DND-41 (cell line): ENCODE data around the gene TINCR.

ENCODE experiments used
- ATAC-seq: fragments of 200-7000 bp; cut with Tn5 transposase; 3 replicates; pipeline ENCODE4 v1.9.1; 2021; ENCODE audit warnings: low read depth; ENCODE audit not compliant: insufficient read depth
- DNase-seq: peaks from one replicate; pipeline ENCODE4 v3.0.0-alpha.2; 2020
- H2AFZ ChIP-seq: 2 replicates; pipeline ENCODE4 v1.6.0; 2012; ENCODE audit warnings: low read depth, low read length
- H3K27ac ChIP-seq: 2 replicates; pipeline ENCODE4 v1.5.1; 2012; ENCODE audit warnings: low read length, inconsistent platforms
- H3K27me3 ChIP-seq: fragments of 200-600 bp; sonication (generic); 2 replicates; pipeline ENCODE4 v1.6.0; 2012; ENCODE audit warnings: low read length, mild to moderate bottlenecking, inconsistent platforms; ENCODE audit not compliant: insufficient read depth, poor library complexity
- H3K36me3 ChIP-seq: 2 replicates; pipeline ENCODE4 v1.5.1; 2012; ENCODE audit warnings: low read length, inconsistent platforms; ENCODE audit not compliant: insufficient read depth
- H3K4me1 ChIP-seq: 2 replicates; pipeline ENCODE4 v1.5.1; 2012; ENCODE audit warnings: mild to moderate bottlenecking, low read length; ENCODE audit not compliant: insufficient read depth
- H3K4me2 ChIP-seq: 2 replicates; pipeline ENCODE4 v1.6.0; 2012; ENCODE audit warnings: mild to moderate bottlenecking, moderate library complexity, low read length, inconsistent platforms; ENCODE audit not compliant: insufficient read depth
- H3K4me3 ChIP-seq, 2 experiments: fragments of 200-600 bp in 1 of 2; shearing (Covaris generic) in 1 of 2; 2 replicates each; pipeline ENCODE4 v1.5.1; 2012 to 2016; ENCODE audit warnings: inconsistent platforms in 2 of 2, low read length in 2 of 2, mild to moderate bottlenecking in 2 of 2, low read depth in 1 of 2, moderate library complexity in 1 of 2
- H3K79me2 ChIP-seq: 2 replicates; pipeline ENCODE4 v1.6.0; 2012; ENCODE audit warnings: low read length, inconsistent platforms; ENCODE audit not compliant: insufficient read depth
- H3K9ac ChIP-seq: 2 replicates; pipeline ENCODE4 v1.6.0; 2012; ENCODE audit warnings: low read depth, mild to moderate bottlenecking, inconsistent platforms, low read length, moderate library complexity
- H3K9me3 ChIP-seq: 2 replicates; pipeline ENCODE4 v1.5.1; 2012; ENCODE audit warnings: low read length, moderate library complexity, mild to moderate bottlenecking, inconsistent platforms; ENCODE audit not compliant: insufficient read depth, severe bottlenecking
- H4K20me1 ChIP-seq: 2 replicates; pipeline ENCODE4 v1.6.0; 2012; ENCODE audit warnings: low read length; ENCODE audit not compliant: insufficient read depth
- EZH2 ChIP-seq: IDR thresholded peaks from 3 replicates; pipeline ENCODE4 v1.6.1; 2012; ENCODE audit warnings: borderline replicate concordance, low read depth, mild to moderate bottlenecking, moderate library complexity, low read length, inconsistent platforms; ENCODE audit not compliant: severe bottlenecking
- TF ChIP-seq, protein P1 (sequence below): IDR thresholded peaks from 2 replicates; pipeline ENCODE4 v1.5.1; 2012; ENCODE audit warnings: borderline replicate concordance, low read length, moderate library complexity, mild to moderate bottlenecking; ENCODE audit not compliant: poor library complexity, severe bottlenecking; ENCODE audit errors: extremely low read depth

TINCR gene

DNA sequence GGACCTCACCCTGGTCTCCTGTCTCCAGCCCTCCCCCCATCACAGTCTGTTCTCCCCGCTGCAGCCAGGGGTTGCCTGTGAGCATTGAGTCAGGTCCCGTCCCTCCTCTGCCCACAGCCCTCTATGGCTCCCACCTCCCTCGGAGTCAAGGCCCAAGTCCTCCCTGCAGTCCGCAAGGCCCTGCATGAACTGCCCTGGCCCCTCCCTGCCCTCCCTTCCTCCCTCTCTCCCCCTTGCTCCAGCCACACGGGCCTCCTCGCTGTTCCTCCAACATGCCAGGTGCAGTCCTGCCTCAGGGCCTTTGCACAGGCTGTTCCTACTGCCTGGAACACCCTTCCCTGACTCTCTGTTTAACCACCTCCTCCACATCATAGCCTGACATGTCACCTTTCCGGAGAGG is 2.8 kb downstream of the TINCR start:
- Histone ChIP-seq H3K27me3 (no peaks in the 10 kb centered on the region), H3K27ac (no peak overlapping the region), H3K9me3 (peaks cover 4% of the 10 kb centered on the region), H3K4me1 (no peaks in the 10 kb centered on the region), H3K79me2 (no peaks in the 10 kb centered on the region), H2AFZ (no peak overlapping the region), H3K4me3 (no peak overlapping the region), H4K20me1 (no peaks in the 10 kb centered on the region), H3K36me3 (no peaks in the 10 kb centered on the region), H3K9ac (no peak overlapping the region), H3K4me2 (no peak overlapping the region)
- no peak for ATAC-seq
- DNase-seq = no peak
- TF ChIP-seq EZH2 = no peak
- TF ChIP-seq, protein P1, sequence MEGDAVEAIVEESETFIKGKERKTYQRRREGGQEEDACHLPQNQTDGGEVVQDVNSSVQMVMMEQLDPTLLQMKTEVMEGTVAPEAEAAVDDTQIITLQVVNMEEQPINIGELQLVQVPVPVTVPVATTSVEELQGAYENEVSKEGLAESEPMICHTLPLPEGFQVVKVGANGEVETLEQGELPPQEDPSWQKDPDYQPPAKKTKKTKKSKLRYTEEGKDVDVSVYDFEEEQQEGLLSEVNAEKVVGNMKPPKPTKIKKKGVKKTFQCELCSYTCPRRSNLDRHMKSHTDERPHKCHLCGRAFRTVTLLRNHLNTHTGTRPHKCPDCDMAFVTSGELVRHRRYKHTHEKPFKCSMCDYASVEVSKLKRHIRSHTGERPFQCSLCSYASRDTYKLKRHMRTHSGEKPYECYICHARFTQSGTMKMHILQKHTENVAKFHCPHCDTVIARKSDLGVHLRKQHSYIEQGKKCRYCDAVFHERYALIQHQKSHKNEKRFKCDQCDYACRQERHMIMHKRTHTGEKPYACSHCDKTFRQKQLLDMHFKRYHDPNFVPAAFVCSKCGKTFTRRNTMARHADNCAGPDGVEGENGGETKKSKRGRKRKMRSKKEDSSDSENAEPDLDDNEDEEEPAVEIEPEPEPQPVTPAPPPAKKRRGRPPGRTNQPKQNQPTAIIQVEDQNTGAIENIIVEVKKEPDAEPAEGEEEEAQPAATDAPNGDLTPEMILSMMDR = no peak

- TF ChIP-seq EZH2 = no peak
- TF ChIP-seq, protein P1 = no peak
- Histone ChIP-seq H3K79me2 (no peaks in the 10 kb centered on the region), H3K9me3 (peaks cover 4% of the 10 kb centered on the region), H3K9ac (no peak overlapping the region), H2AFZ (no peak overlapping the region), H3K27ac (no peak overlapping the region), H3K27me3 (no peaks in the 10 kb centered on the region), H3K36me3 (no peaks in the 10 kb centered on the region), H4K20me1 (no peaks in the 10 kb centered on the region), H3K4me3 (no peak overlapping the region), H3K4me2 (no peak overlapping the region), H3K4me1 (no peaks in the 10 kb centered on the region)
- ATAC-seq = no peak
- no peak for DNase-seq
Observed at GRCh38 chr19:5563935-5564612, 3.7 kb downstream of the TINCR start.

DNA sequence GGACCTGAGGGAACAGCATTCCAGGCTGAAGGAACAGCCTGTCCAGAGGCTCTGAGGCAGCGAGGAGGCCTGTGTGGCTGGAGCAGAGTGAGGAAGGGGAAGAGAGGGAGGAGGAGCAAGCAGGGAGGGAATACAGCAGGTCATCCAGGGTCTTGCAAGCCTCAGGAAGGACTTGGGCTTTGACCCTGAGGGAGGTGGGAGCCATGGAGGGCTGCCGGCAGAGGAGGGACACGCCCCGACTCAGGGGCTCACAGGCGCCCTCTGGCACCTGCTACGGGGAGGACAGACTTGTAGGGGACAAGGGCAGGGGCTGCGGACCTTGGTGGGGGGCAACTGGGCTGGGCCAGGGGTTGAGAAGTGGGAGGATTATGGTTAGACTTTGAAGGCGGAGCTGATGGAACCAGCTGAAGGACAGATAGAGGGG is 4.7 kb downstream of the TINCR start:
- H2AFZ ChIP-seq = no peak overlapping the region
- H3K9me3 ChIP-seq = peaks cover 4% of the 10 kb centered on the region
- H3K4me3 ChIP-seq = no peak overlapping the region
- TF ChIP-seq, protein P1 = peak; percentile 20
- no peak for TF ChIP-seq EZH2
- ATAC-seq (no peak), DNase-seq (no peak)
- no peaks in the 10 kb centered on the region for H3K36me3 ChIP-seq
- H4K20me1 ChIP-seq = no peaks in the 10 kb centered on the region
- H3K79me2 ChIP-seq = no peaks in the 10 kb centered on the region
- H3K9ac ChIP-seq = no peak overlapping the region
- no peaks in the 10 kb centered on the region for H3K4me1 ChIP-seq
- no peaks in the 10 kb centered on the region for H3K27me3 ChIP-seq
- H3K4me2 ChIP-seq = no peak overlapping the region
- H3K27ac ChIP-seq = no peak overlapping the region
